Activated CD8-positive, alpha-beta T cell treated with anti-CD3 and anti-CD28 coated beads, Interleukin-2, amount 10 ng/mL, durations not matched to agents 7 days and 5 days (primary cell): Measurements from ENCODE around the gene NRP1. TPM values are rescaled to one million over a fixed set of nuclear protein-coding genes. Genes with fewer than 3 reads are reported as not detected.

Source experiments
- ATAC-seq: fragments of 150-1000 bp; cut with Tn5 transposase; one replicate; pipeline ENCODE4 v1.10.0; 2021; ENCODE audit warnings: moderate library complexity
- CTCF ChIA-PET: fragments of 350-600 bp; sonication (Branson Sonifier 250); formaldehyde crosslinking; loops from one replicate; lab custom pipeline; 2021; ENCODE audit warnings: antibody characterized with exemption; lab: Charles Lee
- POLR2A ChIA-PET: fragments of 350-600 bp; sonication (Branson Sonifier 250); formaldehyde crosslinking; loops from one replicate; lab custom pipeline; 2021; ENCODE audit warnings: antibody characterized with exemption; lab: Charles Lee
- DNase-seq: peaks from one replicate; pipeline ENCODE4 v3.0.0-alpha.2; 2020
- H3K27ac Mint-ChIP-seq: one replicate; pipeline ENCODE4 v1.8.0; 2021; ENCODE audit warnings: mild to moderate bottlenecking, mixed read lengths
- H3K27me3 Mint-ChIP-seq: one replicate; pipeline ENCODE4 v1.8.0; 2021; ENCODE audit warnings: low read depth, mixed read lengths
- H3K36me3 Mint-ChIP-seq: one replicate; pipeline ENCODE4 v1.8.0; 2021; ENCODE audit warnings: low read depth, mixed read lengths
- H3K4me1 Mint-ChIP-seq: one replicate; pipeline ENCODE4 v1.8.0; 2021; ENCODE audit warnings: low read depth, mixed read lengths
- H3K4me3 Mint-ChIP-seq: one replicate; pipeline ENCODE4 v1.8.0; 2021; ENCODE audit warnings: mild to moderate bottlenecking, mixed read lengths
- H3K9me3 Mint-ChIP-seq: one replicate; pipeline ENCODE4 v1.8.0; 2022; ENCODE audit warnings: mixed read lengths; ENCODE audit not compliant: insufficient read depth
- total RNA-seq, 2 experiments: library from RNA; stranded (reverse); gene quantifications; one replicate each; pipeline ENCODE4 v1.2.3, GENCODE V29; 2021

The NRP1 gene
- total RNA-seq, 2 experiments from 2014 or later, result 0.11 to 0.23 TPM

DNA sequence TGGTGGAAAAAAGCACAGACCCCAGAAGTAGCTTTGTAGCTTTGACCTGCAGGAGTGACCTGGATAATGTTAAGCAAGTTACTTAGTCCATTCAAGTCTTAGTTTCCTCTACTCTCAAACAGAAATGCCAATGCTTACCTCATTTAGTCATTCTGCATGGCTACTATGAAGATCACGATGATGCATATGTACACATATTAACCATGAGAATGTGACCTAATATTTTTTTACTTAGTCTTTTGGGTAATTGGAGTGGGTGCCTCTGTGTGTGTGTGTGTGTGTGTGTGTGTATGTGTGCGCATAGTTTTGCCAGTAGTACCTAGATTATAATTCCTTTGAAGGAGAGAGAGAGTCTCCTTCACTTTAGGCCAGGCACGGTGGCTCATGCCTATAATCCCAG is 95.8 kb downstream of the NRP1 start:
- Mint-ChIP-seq H3K4me3 (no peak overlapping the region), H3K4me1 (no peaks in the 10 kb centered on the region), H3K9me3 (no peaks in the 10 kb centered on the region), H3K27ac (no peak overlapping the region), H3K36me3 (no peaks in the 10 kb centered on the region), H3K27me3 (peaks cover 9% of the 10 kb centered on the region)
- ChIA-PET CTCF (no interaction called here), POLR2A (no interaction called here)
- ATAC-seq (no peak), DNase-seq (no peak)

DNA sequence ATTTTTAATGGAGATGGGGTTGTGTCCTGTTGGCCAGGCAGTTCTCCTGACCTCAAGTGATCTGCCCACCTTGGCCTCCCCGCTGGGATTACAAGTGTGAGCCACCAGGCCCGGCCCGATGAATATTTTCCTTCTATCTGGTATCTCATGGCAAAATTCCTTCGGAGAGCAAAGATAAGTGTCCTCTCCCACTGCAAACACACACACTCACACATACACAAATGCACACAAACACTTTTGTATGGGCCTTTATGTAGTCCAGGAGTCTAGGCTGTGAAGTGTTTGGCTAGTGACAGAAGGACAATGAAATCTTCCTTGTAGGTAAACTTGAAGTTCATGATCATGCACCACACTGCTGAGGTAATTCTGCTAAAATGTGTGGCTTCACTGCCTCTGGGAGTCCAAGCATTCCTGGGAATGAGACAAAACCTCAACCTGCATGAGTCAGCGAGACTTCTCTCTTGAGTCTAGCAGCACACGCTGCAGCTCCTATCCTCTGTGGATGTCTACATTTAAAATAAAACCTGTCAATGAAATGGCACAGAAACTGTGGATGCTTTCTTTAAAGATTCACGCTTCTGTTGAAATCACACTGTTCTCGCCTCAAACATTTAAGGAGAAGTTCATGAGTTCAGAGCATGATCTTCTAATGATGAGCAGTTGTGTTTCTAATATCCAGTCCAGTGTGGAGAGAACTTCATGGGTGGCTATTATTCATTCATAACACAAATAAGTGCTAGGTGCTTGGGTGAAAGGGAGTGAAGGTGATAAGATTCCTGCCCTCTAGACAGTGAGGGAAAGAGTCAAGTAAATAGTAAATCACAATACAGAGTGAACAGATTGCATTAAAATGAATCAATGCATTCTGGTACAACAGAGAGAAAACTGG is 96.5 kb downstream of the NRP1 start:
- no peak for ATAC-seq

DNA sequence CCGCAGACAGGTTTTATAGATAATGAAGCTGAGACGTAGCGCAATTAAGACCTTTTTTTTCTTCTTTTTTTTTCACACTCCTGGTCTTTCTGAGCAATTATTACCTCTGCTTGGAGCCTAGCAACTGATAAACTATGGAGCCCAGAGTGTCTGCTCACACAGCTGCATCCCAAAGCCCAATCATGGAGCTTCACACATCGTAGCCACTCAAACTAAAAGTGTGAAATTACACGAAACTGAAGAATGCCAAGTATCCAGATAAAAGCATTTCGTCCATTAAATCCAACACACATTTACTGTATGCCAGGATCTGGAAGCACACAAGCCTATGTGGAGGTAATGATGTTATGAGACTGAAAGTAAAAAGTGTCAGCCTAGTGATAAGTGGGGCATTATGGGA is 97.6 kb downstream of the NRP1 start:
- Mint-ChIP-seq H3K4me1 (no peaks in the 10 kb centered on the region), H3K4me3 (no peak overlapping the region), H3K36me3 (no peaks in the 10 kb centered on the region), H3K9me3 (no peaks in the 10 kb centered on the region), H3K27ac (no peak overlapping the region), H3K27me3 (peaks cover 8% of the 10 kb centered on the region)
- no peak for DNase-seq
- ChIA-PET POLR2A (no interaction called here), CTCF (interaction anchor here (0.7 kb wide), 1 partner anchor 16 kb away, joined by 4 read pairs; no protein-coding TSS in a partner anchor)
- ATAC-seq, result no peak

More for the DNA sequence above, 96.5 kb downstream of the NRP1 start:
- Mint-ChIP-seq H3K4me1 (no peaks in the 10 kb centered on the region), H3K36me3 (no peaks in the 10 kb centered on the region), H3K27ac (no peak overlapping the region), H3K4me3 (no peak overlapping the region), H3K27me3 (peaks cover 9% of the 10 kb centered on the region), H3K9me3 (no peaks in the 10 kb centered on the region)
- no peak for DNase-seq
- ChIA-PET CTCF (no interaction called here), POLR2A (no interaction called here)

DNA sequence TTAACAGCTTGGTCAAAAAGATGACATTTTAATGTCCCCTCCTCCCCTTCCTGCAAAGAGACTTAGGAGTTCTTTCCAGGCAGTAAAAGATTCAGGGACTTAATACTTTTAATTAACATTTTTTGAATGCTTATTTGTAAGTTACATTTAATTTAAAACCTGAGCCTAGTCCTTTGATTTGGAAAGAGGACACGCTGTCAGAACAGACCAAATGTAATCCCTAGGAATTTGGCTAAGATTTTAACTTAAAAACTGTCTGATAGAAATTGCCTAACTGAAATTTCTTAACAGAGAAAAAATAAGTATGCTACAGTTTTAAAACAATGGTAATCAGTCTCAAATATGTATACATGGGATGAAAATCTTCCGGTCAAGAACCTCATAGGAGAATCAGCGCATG is 98.5 kb downstream of the NRP1 start:
- Mint-ChIP-seq H3K27me3 (peaks cover 7% of the 10 kb centered on the region), H3K4me1 (no peaks in the 10 kb centered on the region)
- CTCF ChIA-PET, result no interaction called here

DNA sequence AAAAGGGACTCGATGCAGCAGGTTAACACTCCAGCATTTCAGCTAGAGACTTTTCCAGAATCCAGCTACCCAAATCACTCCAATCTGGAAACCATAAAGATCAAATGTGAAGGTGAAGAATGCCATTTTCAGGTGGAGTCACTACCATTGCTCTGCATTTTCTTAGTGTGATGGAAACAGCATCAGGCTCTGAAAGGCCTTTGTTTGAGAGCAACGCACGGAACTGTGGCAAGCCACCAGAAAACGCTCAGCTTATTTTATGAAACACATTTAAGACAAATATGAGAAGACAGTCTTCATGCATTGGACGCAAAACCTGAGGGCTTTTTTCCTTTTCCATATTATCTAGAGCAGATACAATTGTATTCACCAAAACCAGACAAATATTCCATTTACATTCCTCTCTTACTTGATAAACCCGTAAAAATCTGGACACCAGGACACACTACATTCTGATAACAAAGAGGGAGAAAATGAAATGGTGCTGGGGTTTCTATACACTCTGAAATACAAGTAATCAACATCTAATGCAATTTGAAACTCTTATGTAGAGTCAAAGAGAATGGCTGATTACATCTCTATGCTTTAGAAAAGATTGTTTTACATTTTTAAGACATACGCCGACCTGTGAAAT is 99.1 kb downstream of the NRP1 start:
- no peak overlapping the region for H3K4me3 Mint-ChIP-seq
- no peak overlapping the region for H3K27ac Mint-ChIP-seq
- H3K9me3 Mint-ChIP-seq, result no peaks in the 10 kb centered on the region
- no peaks in the 10 kb centered on the region for H3K36me3 Mint-ChIP-seq
- no peak for ATAC-seq
- no peaks in the 10 kb centered on the region for H3K4me1 Mint-ChIP-seq
- H3K27me3 Mint-ChIP-seq, result peaks cover 4% of the 10 kb centered on the region
- ChIA-PET CTCF (no interaction called here), POLR2A (no interaction called here)
- DNase-seq, result no peak

More for the DNA sequence above, 98.5 kb downstream of the NRP1 start:
- Mint-ChIP-seq H3K27ac (no peak overlapping the region), H3K36me3 (no peaks in the 10 kb centered on the region), H3K9me3 (no peaks in the 10 kb centered on the region), H3K4me3 (no peak overlapping the region)
- ATAC-seq (no peak), DNase-seq (no peak)
- POLR2A ChIA-PET, result no interaction called here

DNA sequence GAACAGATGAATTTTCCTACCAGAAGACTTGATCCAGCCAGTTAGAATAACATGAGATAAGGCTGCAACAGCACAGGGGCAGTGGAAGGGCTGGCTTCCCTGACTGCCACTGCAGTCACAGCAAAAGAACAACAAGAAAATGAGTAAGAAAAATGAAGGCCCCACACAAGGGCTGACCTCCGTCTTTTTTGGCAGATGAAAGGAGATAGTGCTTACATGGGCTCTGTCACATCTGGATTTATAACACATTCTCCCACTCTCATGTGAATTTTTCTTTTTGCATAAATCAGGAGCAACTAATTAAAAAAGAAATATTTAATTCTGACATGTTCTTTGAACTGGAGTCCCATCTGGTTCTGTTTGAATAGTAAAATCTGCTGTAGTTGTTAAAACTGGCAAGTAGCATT is 99.6 kb downstream of the NRP1 start:
- ATAC-seq (no peak), DNase-seq (no peak)
- H3K9me3 Mint-ChIP-seq, result no peaks in the 10 kb centered on the region
- H3K4me1 Mint-ChIP-seq, result no peaks in the 10 kb centered on the region
- peaks cover 4% of the 10 kb centered on the region for H3K27me3 Mint-ChIP-seq
- H3K36me3 Mint-ChIP-seq, result no peaks in the 10 kb centered on the region
- POLR2A ChIA-PET, result no interaction called here
- H3K27ac Mint-ChIP-seq, result no peak overlapping the region
- CTCF ChIA-PET, result no interaction called here
- H3K4me3 Mint-ChIP-seq, result no peak overlapping the region

DNA sequence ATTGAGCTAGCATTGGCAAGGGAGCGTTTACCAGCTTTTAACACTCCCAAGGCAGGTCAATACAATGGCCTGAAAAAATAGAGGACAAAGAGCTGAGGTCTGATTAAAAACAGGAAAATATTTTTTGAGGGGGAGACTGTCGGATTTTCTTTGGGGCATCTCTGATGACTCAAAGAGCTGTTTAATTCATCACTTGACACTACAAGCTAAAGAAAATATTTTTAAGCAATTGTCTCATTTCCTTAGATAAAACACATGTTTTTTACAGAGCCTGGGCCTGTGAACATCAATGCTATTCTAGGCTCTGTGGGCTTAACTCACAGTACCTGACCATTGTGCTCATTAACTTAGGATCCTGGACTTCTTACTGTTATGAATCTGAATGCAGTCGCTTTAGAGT is 100.8 kb downstream of the NRP1 start:
- Mint-ChIP-seq H3K4me3 (no peak overlapping the region), H3K27ac (no peak overlapping the region), H3K9me3 (no peaks in the 10 kb centered on the region), H3K4me1 (no peaks in the 10 kb centered on the region), H3K27me3 (peaks cover 4% of the 10 kb centered on the region), H3K36me3 (no peaks in the 10 kb centered on the region)
- ChIA-PET POLR2A (no interaction called here), CTCF (no interaction called here)
- no peak for ATAC-seq
- no peak for DNase-seq

DNA sequence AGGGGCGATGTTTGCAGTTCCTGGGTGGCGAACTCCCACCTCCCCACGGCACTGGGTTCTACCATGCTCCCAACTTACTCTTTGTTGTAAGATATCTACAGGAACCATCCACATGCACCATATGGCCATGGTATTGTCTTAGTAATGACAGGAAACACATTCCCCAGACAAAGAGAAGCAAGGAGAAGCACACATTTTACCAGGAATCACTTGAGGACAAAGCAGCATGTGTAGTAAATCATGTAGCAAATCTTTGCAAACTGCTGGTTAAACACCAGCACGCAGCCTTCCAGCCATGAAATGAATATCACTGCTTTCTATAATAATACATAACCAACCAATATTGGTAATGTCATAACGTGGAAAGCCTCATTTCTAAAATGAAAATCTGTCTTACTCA is 101.2 kb downstream of the NRP1 start:
- Mint-ChIP-seq H3K36me3 (no peaks in the 10 kb centered on the region), H3K27me3 (peaks cover 4% of the 10 kb centered on the region), H3K4me1 (no peaks in the 10 kb centered on the region), H3K4me3 (no peak overlapping the region), H3K27ac (no peak overlapping the region), H3K9me3 (no peaks in the 10 kb centered on the region)
- ChIA-PET CTCF (no interaction called here), POLR2A (no interaction called here)
- ATAC-seq (no peak), DNase-seq (no peak)

DNA sequence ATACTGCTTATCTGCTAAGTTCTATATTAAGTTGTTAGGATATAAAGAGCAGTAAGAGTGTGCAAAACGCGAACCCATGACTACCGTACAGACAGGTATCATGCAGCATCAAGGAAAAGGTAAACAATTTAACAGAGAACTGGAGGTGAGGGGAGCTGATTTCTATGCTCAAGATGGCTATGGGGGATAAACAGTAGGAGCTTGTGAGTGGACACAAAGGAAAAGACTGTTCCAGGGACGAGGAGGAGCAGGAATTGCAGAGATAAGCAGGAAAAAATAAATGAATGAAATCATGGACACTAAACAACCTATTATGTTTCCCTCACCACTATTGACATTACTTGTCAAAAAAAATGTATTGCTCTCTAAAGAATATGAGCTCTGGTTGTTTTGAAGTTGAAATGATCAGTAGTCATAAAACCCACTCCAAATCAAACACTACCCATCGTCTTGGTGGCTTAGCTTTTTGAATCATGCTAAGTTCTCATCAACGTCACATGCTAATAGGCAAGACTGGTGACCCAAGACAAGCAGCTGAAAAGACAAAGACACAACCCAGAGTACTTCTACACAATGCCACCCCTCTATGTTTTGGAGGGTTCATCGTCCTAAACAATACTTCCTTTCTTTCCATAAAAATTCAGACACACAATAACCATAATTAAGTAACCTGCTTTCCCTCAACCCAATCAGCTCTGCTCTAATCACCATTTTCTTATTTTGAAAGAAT is 102.7 kb downstream of the NRP1 start:
- CTCF ChIA-PET, result interaction anchor here (0.5 kb wide), 1 partner anchor 149 kb away, joined by 3 read pairs; no protein-coding TSS in a partner anchor

DNA sequence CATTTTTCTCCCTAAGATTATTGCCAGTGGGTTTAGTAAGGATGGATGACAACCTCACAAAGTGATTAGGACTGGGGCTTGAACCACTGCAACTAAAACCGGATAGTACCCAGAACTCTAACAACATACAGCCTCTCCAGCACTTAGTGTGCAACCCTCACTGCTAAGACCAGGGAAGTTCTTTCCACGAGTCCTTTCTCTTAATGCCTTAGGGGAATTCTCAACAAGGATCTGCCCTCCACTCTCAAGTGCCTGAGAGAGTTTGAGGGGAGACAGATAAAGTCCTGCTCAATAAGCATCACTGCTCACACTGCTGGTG is 104.6 kb downstream of the NRP1 start:
- Mint-ChIP-seq H3K27ac (no peak overlapping the region), H3K36me3 (no peaks in the 10 kb centered on the region), H3K9me3 (no peaks in the 10 kb centered on the region), H3K4me3 (no peak overlapping the region), H3K4me1 (no peaks in the 10 kb centered on the region), H3K27me3 (peaks cover 2% of the 10 kb centered on the region)
- CTCF ChIA-PET, result no interaction called here
- no peak for ATAC-seq
- no peak for DNase-seq
- POLR2A ChIA-PET, result no interaction called here

More for the DNA sequence above, 102.7 kb downstream of the NRP1 start:
- POLR2A ChIA-PET, result interaction anchor here (0.6 kb wide), 1 partner anchor 348 kb away, joined by 3 read pairs; no protein-coding TSS in a partner anchor
- Mint-ChIP-seq H3K27ac (no peak overlapping the region), H3K4me3 (no peak overlapping the region), H3K27me3 (peaks cover 4% of the 10 kb centered on the region), H3K9me3 (no peaks in the 10 kb centered on the region), H3K4me1 (no peaks in the 10 kb centered on the region), H3K36me3 (no peaks in the 10 kb centered on the region)
- DNase-seq (no peak), ATAC-seq (no peak)

DNA sequence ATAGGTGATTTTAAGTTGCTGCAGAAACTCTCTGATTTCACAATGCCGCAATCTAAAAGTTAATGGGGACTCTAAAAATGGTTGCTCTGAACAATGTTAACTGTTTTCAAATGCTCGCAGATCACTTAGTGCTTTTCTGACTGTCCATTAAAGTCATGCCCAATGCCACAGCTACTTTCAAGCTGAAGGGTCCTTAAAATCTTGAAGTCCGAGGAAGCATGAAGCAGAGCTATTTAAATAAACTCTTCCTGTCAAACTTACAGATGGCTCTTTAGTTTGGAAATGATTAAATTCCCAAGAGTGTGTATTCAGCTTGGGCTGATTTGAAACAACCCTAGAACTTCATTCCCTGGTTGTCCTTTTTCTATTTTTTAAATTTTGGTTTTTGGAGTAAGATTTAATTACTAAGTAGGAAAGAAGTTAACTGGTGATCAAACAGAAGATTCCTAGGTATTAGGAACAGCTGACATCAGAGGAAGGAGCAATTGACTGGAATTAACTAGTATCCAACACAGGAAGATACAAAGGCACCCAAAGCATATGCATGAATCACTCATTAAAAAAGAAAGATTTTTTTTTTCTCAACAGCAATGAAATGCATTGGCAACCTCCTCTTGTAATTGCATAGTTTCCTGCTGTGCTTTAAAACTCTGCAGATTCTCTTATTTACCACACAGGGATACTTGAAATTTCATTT is 105.1 kb downstream of the NRP1 start:
- Mint-ChIP-seq H3K27me3 (peaks cover 2% of the 10 kb centered on the region), H3K4me1 (no peaks in the 10 kb centered on the region), H3K4me3 (no peak overlapping the region), H3K27ac (no peak overlapping the region), H3K36me3 (no peaks in the 10 kb centered on the region), H3K9me3 (no peaks in the 10 kb centered on the region)
- ChIA-PET CTCF (no interaction called here), POLR2A (no interaction called here)
- ATAC-seq (no peak), DNase-seq (no peak)
